HepG2 (cell line): ENCODE data around the gene OARD1. TPM values are rescaled to one million over a fixed set of nuclear protein-coding genes. Genes with fewer than 3 reads are reported as not detected.

Experiments
- ATAC-seq: fragments of 200-7000 bp; cut with Tn5 transposase; 3 replicates; pipeline ENCODE4 v1.9.1; 2020; ENCODE audit warnings: mild to moderate bottlenecking, moderate library complexity
- BruUV-seq: library from RNA; stranded (reverse); fragments of 400-500 nt; replicated peaks from 2 replicates; lab custom pipeline; 2021; lab: Mats Ljungman, UMichigan
- CTCF ChIA-PET: fragments of 300-600 bp; formaldehyde crosslinking; extraction: SDS; loops from one replicate; lab custom pipeline; 2021; ENCODE audit warnings: low total read pairs, inconsistent platforms, low intra/inter-chr PET ratio; lab: Yijun Ruan, JAX
- POLR2A ChIA-PET: fragments of 350-600 bp; sonication (Branson Sonifier 250); formaldehyde crosslinking; loops from one replicate; lab custom pipeline; 2020; ENCODE audit warnings: antibody characterized with exemption, inconsistent platforms; lab: Yijun Ruan, JAX
- DNase-seq: peaks from one replicate; pipeline ENCODE4 v3.0.0-alpha.2; 2015; ENCODE audit warnings: low spot score
- FAIRE-seq: peaks from 3 replicates; lab custom pipeline; 2011; peaks lifted over from hg19 to GRCh38; lab: Jason Lieb, UNC
- H2AFZ ChIP-seq: one replicate; pipeline ENCODE4 v1.6.1; 2011; ENCODE audit warnings: low read length, inconsistent platforms
- H3K27ac ChIP-seq: fragments of 300-600 bp; 3 replicates; pipeline ENCODE4 v1.8.0; 2011; ENCODE audit warnings: mixed run types, mild to moderate bottlenecking, mixed read lengths, low read length, inconsistent platforms; ENCODE audit not compliant: insufficient read depth; ENCODE audit errors: extremely low read length
- H3K27me3 ChIP-seq, 2 experiments: fragments of 200-600 bp in 1 of 2; 2 replicates in 1 of 2; 3 replicates in 1 of 2; pipeline versions ENCODE4 v1.6.0 to v1.8.0; 2011; ENCODE audit warnings: low read length in 2 of 2, mild to moderate bottlenecking in 2 of 2, moderate library complexity in 2 of 2, inconsistent platforms in 1 of 2; ENCODE audit not compliant: insufficient read depth in 2 of 2, control insufficient read depth in 1 of 2
- H3K36me3 ChIP-seq, 2 experiments: fragments of 200-600 bp in 1 of 2; replicated peaks in 1 of 2; 2 replicates in 1 of 2; 3 replicates in 1 of 2; pipeline versions ENCODE4 v1.5.1 to v1.8.0; 2011; ENCODE audit warnings: low read length in 2 of 2, inconsistent platforms in 1 of 2; ENCODE audit not compliant: insufficient read depth in 2 of 2, control insufficient read depth in 1 of 2
- H3K4me1 ChIP-seq: 2 replicates; pipeline ENCODE4 v1.5.1; 2012; ENCODE audit warnings: low read length, inconsistent platforms; ENCODE audit not compliant: insufficient read depth
- H3K4me2 ChIP-seq: 2 replicates; pipeline ENCODE4 v1.6.0; 2011; ENCODE audit warnings: low read depth, low read length, inconsistent platforms
- H3K4me3 ChIP-seq, 3 experiments: fragments of 200-600 bp in 1 of 3; sonication (generic), shearing (Covaris generic) in 1 of 3; replicated peaks in 1 of 3; 2 replicates each; pipeline ENCODE4 v1.5.1; 2011 to 2016; ENCODE audit warnings: low read length in 3 of 3, inconsistent platforms in 2 of 3, low read depth in 2 of 3, mild to moderate bottlenecking in 2 of 3, control low read depth in 1 of 3, mixed read lengths in 1 of 3; ENCODE audit not compliant: insufficient read depth in 1 of 3
- H3K79me2 ChIP-seq: one replicate; pipeline ENCODE4 v1.6.1; 2011; ENCODE audit warnings: low read length, inconsistent platforms; ENCODE audit not compliant: insufficient read depth
- H3K9ac ChIP-seq: 2 replicates; pipeline ENCODE4 v1.6.0; 2011; ENCODE audit warnings: mild to moderate bottlenecking, low read depth, low read length, inconsistent platforms; ENCODE audit not compliant: insufficient read depth
- H3K9me3 ChIP-seq: 2 replicates; pipeline ENCODE4 v1.5.1; 2012; ENCODE audit warnings: mild to moderate bottlenecking, low read length
- H4K20me1 ChIP-seq: 2 replicates; pipeline ENCODE4 v1.6.0; 2011; ENCODE audit warnings: inconsistent platforms, mild to moderate bottlenecking, low read length, moderate library complexity; ENCODE audit not compliant: insufficient read depth
- ATF7 ChIP-seq, 2 experiments: fragments of 450-650 bp in 1 of 2; sonication (generic) in 1 of 2; formaldehyde crosslinking in 1 of 2; IDR thresholded peaks; 2 replicates each; pipeline versions ENCODE4 v1.4.0 to v1.6.1; 2016 to 2020; ENCODE audit warnings: antibody characterized with exemption in 1 of 2, mild to moderate bottlenecking in 1 of 2, missing genetic modification reagents in 1 of 2
- DZIP1 ChIP-seq: sonication (generic); formaldehyde crosslinking; IDR thresholded peaks from 2 replicates; pipeline ENCODE4 v1.5.0; 2020; ENCODE audit warnings: mild to moderate bottlenecking, missing genetic modification reagents
- ESRRA ChIP-seq: sonication (generic); formaldehyde crosslinking; IDR thresholded peaks from 2 replicates; pipeline ENCODE4 v1.5.1; 2020; ENCODE audit warnings: mild to moderate bottlenecking, low read depth, missing genetic modification reagents
- JDP2 ChIP-seq: sonication (generic); formaldehyde crosslinking; IDR thresholded peaks from 2 replicates; pipeline ENCODE4 v1.8.1; 2022; ENCODE audit warnings: missing genetic modification reagents, borderline replicate concordance
- MIER3 ChIP-seq: IDR thresholded peaks from 2 replicates; pipeline ENCODE4 v1.6.1; 2016; ENCODE audit warnings: missing compliant biosample characterization, borderline replicate concordance
- NR3C1 ChIP-seq: sonication (generic); formaldehyde crosslinking; IDR thresholded peaks from 2 replicates; pipeline ENCODE4 v1.4.0; 2020; ENCODE audit warnings: missing genetic modification reagents
- PCBP2 ChIP-seq: fragments of 200-400 bp; formaldehyde crosslinking; optimal IDR thresholded peaks from 2 replicates; pipeline ENCODE3; 2018; ENCODE audit warnings: low read length, low read depth; ENCODE audit not compliant: poor library complexity, severe bottlenecking
- STAG1 ChIP-seq: sonication (generic); formaldehyde crosslinking; IDR thresholded peaks from 2 replicates; pipeline ENCODE4 v1.4.0; 2020; ENCODE audit warnings: missing genetic modification reagents
- XBP1 ChIP-seq: sonication (generic); formaldehyde crosslinking; IDR thresholded peaks from 2 replicates; pipeline ENCODE4 v1.5.0; 2020; ENCODE audit warnings: missing genetic modification reagents
- ZNF431 ChIP-seq: sonication (generic); formaldehyde crosslinking; IDR thresholded peaks from 2 replicates; pipeline ENCODE4 v1.9.0; 2022; ENCODE audit warnings: missing genetic modification reagents, low read depth, mild to moderate bottlenecking, borderline replicate concordance
- WGBS: methylation state at CpG from one replicate; pipeline ENCODE4 v1.1.6; 2017; ENCODE audit warnings: low lambda C conversion rate; 5-methylcytosine and 5-hydroxymethylcytosine counted together
- in situ Hi-C: cut with HindIII; loops from 2 replicates; pipeline ENCODE4 v1.10.0; 2017; ENCODE audit warnings: low pct_unique_long_range_greater_than_20kb; ENCODE audit not compliant: extremely low pct_ligation_motif_present
- intact Hi-C: fragments of 100-400 bp; cut with micrococcal nuclease; formaldehyde crosslinking; loops from one replicate; pipeline ENCODE4 v1.10.0; 2022; ENCODE audit not compliant: unreplicated experiment
- polyA plus RNA-seq, 8 experiments: library from polyadenylated mRNA; depleted of rRNA in 3 of 8; stranded (reverse) in 7 of 8; unstranded in 1 of 8; fragments of >200 nt; fragmentation: Illumina TruSeq in 4 of 8; extraction: Trizol in 4 of 8; gene quantifications; 2 replicates each; pipeline versions ENCODE4 v1.2.1 to v1.2.3, GENCODE V29; 2011 to 2016; ENCODE audit warnings: low read depth in 4 of 8, missing spikeins in 1 of 8, mixed read lengths in 1 of 8; ENCODE audit not compliant: insufficient read depth in 1 of 8
- total RNA-seq, 5 experiments: library from RNA; depleted of rRNA; stranded (reverse); fragments of >200 nt; fragmentation: Illumina TruSeq; extraction: Trizol; gene quantifications; 2 replicates each; pipeline ENCODE4 v1.2.3, GENCODE V29; 2016; ENCODE audit warnings: low read depth in 1 of 5
- TF ChIP-seq, protein P1 (sequence below): sonication (generic); formaldehyde crosslinking; IDR thresholded peaks from 2 replicates; pipeline ENCODE4 v1.5.1; 2020; ENCODE audit warnings: mild to moderate bottlenecking, missing genetic modification reagents, moderate library complexity
- TF ChIP-seq, protein P2 (sequence below): sonication (generic); formaldehyde crosslinking; IDR thresholded peaks from 2 replicates; pipeline ENCODE4 v1.4.0; 2020; ENCODE audit warnings: low read depth, mild to moderate bottlenecking, missing genetic modification reagents

OARD1 gene
- total and polyA plus RNA-seq, 2 of the 13 experiments (the other 11 are each of a cell fraction or from before 2014, with no cell fraction given) = 18.4 to 49.0 TPM

GRCh38 chr6:41054511-41054910 is 17.6 kb downstream of the OARD1 start:
- FAIRE-seq (no peak), DNase-seq (no peak), ATAC-seq (no peak)
- in situ Hi-C loops = loop anchor here (10.0 kb wide), 1 partner anchor 530 kb away; no protein-coding TSS in a partner anchor
- WGBS = 93% methylated on average over 3 of the region's 3 CpGs
- H2AFZ ChIP-seq = no peak overlapping the region
- intact Hi-C loops = no loop called here
- ChIA-PET CTCF (no interaction called here), POLR2A (interaction anchor here (0.7 to 5.2 kb wide), 6 partner anchors 8 to 61 kb away, joined by 3 to 59 read pairs (median 18); partner anchors contain the start of genes NFYA, OARD1, TSPO2 and UNC5CL)
- H3K27ac ChIP-seq = no peak overlapping the region
- H3K4me3 ChIP-seq = no peak overlapping the region
- H3K4me1 ChIP-seq = peaks cover 66% of the 10 kb centered on the region
- H3K9ac ChIP-seq = no peak overlapping the region
- TF ChIP-seq ESRRA (CRISPR knock-in tag) (no peak), STAG1 (CRISPR knock-in tag) (no peak), ATF7 (IDR thresholded peaks at IDR 0.05) (no peak), ATF7 (CRISPR knock-in tag; IDR thresholded peaks at IDR 0.05) (no peak), DZIP1 (no peak), PCBP2 (no peak), JDP2 (no peak), ZNF431 (CRISPR knock-in tag) (no peak), XBP1 (CRISPR knock-in tag) (no peak), MIER3 (CRISPR knock-in tag) (no peak), NR3C1 (CRISPR knock-in tag) (no peak)
- TF ChIP-seq, protein P1, sequence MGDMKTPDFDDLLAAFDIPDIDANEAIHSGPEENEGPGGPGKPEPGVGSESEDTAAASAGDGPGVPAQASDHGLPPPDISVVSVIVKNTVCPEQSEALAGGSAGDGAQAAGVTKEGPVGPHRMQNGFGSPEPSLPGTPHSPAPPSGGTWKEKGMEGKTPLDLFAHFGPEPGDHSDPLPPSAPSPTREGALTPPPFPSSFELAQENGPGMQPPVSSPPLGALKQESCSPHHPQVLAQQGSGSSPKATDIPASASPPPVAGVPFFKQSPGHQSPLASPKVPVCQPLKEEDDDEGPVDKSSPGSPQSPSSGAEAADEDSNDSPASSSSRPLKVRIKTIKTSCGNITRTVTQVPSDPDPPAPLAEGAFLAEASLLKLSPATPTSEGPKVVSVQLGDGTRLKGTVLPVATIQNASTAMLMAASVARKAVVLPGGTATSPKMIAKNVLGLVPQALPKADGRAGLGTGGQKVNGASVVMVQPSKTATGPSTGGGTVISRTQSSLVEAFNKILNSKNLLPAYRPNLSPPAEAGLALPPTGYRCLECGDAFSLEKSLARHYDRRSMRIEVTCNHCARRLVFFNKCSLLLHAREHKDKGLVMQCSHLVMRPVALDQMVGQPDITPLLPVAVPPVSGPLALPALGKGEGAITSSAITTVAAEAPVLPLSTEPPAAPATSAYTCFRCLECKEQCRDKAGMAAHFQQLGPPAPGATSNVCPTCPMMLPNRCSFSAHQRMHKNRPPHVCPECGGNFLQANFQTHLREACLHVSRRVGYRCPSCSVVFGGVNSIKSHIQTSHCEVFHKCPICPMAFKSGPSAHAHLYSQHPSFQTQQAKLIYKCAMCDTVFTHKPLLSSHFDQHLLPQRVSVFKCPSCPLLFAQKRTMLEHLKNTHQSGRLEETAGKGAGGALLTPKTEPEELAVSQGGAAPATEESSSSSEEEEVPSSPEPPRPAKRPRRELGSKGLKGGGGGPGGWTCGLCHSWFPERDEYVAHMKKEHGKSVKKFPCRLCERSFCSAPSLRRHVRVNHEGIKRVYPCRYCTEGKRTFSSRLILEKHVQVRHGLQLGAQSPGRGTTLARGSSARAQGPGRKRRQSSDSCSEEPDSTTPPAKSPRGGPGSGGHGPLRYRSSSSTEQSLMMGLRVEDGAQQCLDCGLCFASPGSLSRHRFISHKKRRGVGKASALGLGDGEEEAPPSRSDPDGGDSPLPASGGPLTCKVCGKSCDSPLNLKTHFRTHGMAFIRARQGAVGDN (CRISPR knock-in tag) = no peak
- TF ChIP-seq, protein P2, sequence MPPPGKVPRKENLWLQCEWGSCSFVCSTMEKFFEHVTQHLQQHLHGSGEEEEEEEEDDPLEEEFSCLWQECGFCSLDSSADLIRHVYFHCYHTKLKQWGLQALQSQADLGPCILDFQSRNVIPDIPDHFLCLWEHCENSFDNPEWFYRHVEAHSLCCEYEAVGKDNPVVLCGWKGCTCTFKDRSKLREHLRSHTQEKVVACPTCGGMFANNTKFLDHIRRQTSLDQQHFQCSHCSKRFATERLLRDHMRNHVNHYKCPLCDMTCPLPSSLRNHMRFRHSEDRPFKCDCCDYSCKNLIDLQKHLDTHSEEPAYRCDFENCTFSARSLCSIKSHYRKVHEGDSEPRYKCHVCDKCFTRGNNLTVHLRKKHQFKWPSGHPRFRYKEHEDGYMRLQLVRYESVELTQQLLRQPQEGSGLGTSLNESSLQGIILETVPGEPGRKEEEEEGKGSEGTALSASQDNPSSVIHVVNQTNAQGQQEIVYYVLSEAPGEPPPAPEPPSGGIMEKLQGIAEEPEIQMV (CRISPR knock-in tag) = no peak
- no peaks in the 10 kb centered on the region for H3K9me3 ChIP-seq
- H4K20me1 ChIP-seq = no peaks in the 10 kb centered on the region
- peaks cover 0 to 3% of the 10 kb centered on the region in 2 experiments; a peak in 2 of 5 replicates for H3K36me3 ChIP-seq
- H3K4me2 ChIP-seq = no peak overlapping the region
- H3K79me2 ChIP-seq = no peaks in the 10 kb centered on the region
- BruUV-seq = no TSS peak
- H3K27me3 ChIP-seq = no peaks in the 10 kb centered on the region
